Hematopoietic multipotent progenitor cell treated with erythropoietin and hydrocortisone succinate and interleukin-3 and kit ligand, for 4 days (in vitro differentiated cells): ENCODE data around the gene CCDC34.
"Not testable (repeated sequence)": the region's sequence is repeated elsewhere in the genome, so short reads cannot be mapped to it uniquely, and the experiment has no call there.

ENCODE experiments used
- DNase-seq: peaks from one replicate; pipeline ENCODE4 v3.0.0-alpha.2; 2015

Gene CCDC34

DNA sequence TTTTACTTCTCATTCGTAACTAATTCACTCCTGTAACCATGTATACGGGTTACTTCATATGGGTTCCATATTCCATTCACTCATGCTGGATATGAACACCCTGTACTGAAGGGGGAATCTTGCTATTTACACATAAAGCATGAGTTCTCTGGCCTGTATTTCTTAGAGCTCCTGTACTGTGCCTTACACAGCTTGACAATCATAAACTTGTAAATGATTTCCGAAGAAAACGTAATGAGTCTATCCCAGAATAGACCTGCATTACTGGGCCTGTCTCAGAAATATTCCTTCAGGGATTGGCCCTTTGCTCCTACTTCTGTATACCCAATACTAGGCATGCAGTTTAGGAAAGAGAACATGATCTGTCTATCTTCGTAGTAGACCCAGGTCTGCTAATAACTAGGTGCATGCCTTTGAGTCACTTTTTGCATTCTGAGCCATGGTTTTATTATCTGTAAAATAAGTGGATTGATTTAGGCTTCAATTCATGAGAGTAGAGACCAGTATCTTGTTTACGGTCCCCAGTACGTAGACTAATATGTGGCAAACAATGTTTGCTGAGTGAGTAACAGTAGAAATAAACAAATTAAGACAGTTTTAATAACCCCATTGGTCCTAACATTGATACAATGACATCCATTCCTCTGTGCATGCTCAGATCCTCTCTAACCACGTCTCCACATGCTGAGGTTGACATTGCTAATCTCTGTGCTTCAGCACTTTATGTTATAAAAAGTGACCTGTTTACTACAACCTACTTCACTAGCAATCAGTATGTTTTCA is 1.2 kb downstream of the CCDC34 start:
- no peak for DNase-seq

DNA sequence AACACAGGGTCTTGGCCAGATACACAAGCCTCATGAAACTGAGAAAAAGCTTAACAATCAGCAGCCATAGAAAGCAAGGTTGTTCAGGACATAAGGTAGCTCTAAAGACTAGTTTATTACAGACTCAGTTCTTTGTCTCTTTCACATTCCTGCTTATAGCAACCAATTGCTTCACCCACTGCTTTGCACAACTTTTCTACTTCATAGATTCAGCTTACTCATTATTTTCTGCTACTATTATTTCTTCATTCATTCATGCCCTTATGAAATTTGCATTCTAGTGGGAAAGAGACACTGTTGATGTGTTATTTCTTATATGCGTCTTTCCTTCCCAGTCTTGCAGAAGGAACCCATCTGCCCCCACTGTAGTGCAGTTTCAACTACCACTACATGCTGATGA is 4.7 kb downstream of the CCDC34 start:
- DNase-seq: no peak

DNA sequence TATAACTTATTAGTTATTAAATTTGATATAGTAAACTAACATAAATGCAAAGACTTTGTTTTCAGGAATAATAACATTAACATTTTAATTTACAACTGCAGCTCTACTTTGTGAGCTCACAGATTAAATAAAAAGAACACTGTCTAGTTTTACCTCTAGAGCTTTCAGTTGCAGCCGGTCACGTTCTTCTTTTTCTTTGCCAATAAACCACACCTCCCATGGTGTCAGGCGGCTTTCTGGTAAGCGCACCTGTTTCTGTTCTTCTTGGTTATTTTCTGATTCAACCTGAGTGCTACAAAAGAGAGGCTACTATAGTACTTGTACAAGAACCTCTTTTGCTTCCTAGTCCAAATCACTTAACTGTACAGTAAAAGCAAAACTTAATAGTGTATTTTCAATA is 5.8 kb downstream of the CCDC34 start:
- no peak for DNase-seq

DNA sequence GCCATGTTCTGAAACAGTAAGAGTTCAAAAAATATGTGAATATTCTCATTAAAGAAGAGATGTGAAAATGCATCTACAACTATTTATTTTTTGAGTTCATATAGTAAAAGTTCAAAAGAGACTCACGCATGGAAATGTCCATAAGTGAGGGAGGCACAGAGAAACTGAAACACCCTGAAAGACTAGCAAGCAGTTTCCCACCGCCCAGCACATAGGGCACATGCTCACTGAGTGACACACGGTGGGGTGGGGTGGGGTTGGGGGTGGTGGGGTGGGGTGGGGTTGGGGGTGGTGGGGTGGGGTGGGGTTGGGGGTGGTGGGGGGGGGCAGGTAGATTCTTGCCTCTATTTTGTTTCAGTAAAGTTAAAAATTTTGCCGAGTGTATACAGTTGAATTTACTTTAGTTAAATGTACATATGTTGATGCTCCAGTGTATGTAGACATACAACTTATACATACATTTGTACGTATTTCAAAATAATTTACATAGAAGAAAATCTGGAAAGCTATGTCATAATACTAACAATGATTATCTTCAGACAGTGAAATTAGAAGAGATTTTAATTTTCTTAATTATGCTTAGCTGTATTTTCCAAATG is 6.3 kb downstream of the CCDC34 start:
- DNase-seq: no peak

DNA sequence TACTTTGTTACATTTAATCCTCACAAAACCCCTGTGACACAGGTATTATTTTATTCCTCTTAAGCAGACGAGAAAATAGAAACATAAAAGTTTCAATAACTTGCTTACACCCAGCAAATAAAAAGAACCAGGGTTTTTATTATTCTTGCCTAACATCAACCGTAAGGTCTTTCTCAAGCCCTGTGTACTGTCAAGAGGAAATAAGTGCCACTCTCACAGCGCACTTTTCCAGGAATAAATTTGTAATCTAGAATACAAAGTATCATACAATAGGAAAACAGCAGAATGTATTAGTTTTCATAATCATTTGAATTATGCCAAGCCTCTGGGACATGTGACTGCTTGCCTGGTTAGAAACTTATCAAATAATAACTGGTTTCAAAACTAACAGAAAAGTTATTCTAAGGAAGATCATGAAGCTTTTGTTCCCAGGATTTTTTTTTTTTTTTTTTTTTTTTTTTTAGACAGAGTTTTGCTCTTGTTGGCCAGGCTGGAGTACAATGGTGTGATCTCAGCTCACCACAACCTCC is 7.4 kb downstream of the CCDC34 start:
- peak; percentile 29 for DNase-seq

DNA sequence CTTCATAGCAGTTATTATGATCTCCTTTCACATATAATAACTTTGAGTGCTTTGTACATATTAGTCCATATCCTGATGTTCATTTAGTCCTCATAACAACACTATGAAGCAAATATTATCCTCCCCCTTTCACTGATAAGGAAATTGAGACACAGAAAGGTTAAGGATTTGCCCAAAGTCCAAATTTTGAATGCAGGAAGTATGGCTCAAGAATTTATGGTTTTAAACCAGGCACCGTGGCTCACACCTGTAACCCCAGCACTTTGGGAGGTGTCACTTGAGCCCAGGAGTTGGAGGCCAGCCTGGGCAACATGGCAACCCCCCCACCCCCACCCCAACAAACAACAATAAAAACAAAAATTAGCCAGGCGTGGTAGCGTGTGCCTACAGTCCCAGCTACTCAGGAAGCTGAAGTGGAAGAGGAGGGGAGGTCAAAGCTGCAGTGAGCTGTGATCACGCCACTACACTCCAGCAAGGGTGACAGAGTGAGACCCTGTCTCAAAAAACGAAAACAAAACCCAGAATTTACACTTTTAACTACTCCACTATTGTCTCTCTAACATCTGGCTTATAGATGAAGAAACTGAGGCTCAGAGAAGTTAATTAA is 8.6 kb downstream of the CCDC34 start:
- DNase-seq: no peak

DNA sequence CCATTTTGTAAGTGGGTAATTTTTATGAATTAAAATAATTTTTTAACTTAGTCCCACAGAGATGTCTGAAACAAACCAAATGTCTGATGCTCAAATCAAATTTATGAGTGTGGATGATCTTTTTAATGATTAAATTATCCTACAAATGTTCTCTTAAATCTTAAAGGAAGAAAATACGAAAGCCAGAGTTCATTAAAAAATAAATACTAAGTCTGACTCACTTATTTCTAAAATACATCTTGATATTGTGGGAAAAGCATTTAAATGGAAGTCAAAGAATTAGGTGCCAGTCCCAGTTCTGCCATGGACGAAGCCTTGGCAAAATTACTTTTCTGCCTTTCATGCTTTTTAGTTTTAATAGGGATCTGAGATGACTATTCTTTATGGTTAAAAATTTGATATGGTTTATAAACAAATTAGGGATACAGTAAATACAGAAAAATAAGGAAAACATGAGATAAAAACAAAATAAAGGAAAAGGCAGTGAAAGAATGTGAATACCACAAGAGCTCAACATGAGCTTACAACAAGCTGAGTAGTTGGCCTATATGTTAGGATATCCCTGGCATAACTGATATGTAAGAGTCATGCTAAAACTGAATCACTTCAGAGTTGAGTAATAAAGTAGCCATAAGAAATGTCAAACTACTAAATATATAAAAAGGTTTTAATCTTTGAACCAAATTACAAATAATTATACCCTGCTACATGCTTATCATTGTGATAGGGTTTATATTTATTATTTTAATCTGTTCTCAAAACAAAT is 9.2 kb downstream of the CCDC34 start:
- no peak for DNase-seq

DNA sequence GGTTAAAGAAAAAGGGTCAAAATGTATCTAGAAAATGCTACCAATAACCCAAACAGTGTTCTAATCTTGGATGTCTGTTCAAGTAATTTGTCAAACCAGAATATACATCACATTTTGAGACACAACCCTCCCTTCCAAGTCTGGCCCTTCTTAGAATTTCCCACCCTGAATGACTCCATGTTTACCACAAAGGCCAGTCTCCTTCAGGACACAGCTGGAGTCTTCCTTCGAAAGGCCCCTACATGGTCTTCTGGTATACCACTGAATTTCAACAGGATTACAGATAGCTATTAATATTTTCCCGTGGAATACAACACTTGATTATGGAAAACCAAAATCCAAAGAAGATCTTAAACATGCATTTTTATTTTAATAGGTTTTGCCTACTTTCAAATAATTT is 10.2 kb downstream of the CCDC34 start:
- DNase-seq: no peak

DNA sequence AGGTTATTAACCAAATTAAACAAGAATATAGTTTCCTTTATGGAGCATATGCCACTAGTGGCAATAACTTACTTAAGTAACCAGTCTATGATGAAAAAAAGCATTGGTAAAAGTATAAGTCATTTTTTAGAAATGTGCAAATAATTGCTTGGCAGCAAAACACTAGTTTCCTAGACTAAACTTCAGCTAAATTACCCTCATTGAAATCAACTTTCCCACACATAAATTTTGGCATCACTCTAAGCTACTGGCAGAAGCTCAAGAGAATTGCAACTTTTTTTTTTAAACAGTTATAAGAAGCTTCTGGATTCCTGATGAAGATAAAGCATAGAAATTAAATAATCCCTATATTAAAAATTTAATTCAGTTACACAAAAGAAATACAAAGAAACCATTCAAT is 12.5 kb downstream of the CCDC34 start:
- no peak for DNase-seq

DNA sequence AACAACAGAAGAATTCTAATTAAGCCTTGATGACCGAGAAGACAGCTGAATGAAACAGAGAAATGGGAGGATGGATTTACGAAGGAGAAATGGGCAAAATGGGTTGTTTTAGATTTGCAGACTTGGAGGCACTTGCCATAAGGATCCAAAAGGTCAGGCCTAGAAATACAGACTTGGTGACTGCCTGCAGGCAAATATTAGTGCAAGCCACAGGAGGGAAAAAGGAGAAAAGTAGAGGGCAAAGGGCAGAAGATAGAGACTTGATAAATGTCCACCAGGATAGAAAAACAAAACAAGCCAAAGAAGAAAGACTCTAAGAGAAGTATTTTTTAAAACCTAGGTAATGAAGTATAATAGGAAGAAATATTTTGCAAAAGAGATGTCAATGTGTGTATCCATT is 13.1 kb downstream of the CCDC34 start:
- DNase-seq: no peak

DNA sequence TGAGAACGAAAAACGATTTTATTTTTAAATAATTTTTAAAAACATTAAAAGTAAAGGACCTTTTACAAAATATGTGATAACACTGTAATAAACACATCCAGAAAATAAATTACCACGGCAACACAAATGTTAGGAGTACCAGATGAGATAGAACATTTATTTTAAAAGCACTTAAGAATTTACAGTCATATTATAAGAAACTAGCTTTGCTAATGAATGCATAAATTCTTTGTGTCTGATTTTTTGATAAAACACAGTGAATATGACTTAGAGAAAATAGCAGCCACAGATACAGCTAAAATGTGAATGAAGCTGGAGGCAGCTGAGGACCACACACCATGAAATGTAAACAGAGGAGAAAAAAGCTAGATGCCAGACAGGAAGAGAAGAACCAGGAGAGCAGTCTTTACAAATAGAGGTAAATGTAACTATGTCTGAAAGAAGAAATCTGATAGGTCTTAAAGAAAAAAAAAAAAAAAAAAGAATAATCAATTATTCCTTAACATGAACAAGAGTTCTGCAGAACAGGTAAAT is 14.6 kb downstream of the CCDC34 start:
- no peak for DNase-seq

DNA sequence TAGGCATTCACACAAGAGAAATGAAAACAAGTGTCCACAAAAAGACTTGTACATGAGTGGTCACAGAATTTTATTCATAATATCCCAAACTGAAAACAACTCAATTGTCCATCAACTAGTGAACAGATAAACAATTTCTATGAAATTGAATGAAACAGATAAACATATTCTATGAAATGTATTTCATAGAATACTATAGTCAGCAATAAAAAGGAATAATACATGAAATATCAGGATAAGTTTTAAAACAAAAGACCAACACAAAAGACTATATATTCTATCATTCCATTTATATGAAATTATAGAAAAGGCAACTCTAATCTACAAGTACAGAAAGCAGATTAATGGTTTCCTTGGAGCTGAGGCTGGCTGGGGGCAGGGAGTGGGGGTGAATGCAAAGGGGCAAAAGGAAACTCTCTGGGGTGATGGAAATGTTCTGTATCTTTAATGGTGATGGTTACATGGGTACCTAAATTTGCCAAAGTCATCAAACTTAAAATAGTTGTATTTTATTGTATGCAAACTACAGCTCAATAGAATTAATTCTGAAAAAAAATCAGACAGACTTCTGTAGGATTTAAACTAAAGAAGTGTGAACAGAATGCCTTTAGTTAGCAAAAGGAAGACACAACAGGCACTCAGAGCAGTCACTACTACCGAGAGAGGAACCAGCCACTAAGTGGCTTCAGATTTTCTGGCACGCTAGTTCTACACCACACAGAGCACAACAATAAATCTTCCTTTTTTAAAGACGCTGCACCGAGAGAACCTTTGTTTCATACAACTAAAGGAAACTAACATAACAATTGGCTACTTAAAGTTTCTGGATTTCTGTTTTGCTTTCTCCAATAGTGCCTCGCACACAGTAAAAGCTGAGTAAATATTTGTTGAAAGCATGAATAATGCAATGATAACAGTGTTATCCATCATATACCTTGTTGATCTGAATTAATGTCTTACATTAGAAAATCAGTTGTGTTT is 15.4 kb downstream of the CCDC34 start:
- DNase-seq: no peak

DNA sequence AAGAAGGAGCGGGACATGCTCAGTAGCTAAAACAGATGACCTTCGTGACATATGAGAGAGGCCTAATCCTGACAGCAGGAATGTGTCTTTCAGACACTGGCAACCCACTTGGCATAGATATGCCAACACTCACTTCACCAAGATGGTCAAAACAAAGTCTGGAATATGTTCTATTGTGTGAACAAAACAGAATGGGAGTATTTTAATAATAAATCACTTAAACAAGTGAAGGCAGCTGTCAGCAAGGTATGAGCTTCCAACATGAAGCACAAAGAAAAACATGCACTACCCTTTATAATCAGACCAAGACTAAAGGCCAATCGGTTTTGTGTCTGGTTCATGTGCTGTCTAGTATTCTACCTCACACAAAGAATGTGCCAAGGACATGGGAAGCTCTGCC is 23.1 kb downstream of the CCDC34 start:
- no peak for DNase-seq

DNA sequence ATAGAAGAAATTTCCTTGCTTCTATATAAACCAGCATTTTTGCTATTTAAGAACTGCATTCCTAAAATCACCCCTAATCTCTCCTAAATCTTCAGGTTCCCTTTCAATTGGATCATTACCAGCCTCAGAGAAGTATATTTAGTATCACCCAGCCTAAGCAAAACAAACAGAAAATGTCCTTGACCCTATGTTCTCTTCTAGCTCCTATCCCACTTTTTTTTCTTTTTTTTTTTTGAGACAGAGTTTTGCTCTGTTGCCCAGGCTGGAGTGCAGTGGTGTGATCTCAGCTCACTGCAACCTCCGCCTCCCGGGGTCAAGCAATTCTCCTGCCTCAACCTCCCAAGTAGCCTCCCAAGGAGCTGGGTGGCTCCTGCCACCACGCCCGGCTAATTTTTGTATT is 28.3 kb downstream of the CCDC34 start:
- DNase-seq: not testable (repeated sequence)

DNA sequence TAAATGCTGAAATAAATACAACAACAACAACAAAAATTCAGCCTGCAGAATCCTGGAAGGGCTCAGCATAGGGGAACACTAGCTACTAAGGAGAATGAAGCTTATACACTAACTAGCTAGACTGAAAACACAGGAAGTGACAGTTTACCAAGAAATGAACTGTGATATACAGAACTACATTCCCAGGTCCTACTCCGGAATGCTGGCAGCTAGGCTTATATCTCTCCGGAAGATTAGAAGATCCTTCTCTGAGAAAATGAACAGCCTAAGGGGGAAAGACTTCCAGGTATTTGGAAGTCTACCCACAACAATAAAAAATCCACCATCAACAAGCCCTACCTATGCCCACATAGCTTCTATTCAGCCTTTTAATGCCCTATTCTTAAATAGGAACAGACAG is 31.0 kb downstream of the CCDC34 start:
- no peak for DNase-seq

DNA sequence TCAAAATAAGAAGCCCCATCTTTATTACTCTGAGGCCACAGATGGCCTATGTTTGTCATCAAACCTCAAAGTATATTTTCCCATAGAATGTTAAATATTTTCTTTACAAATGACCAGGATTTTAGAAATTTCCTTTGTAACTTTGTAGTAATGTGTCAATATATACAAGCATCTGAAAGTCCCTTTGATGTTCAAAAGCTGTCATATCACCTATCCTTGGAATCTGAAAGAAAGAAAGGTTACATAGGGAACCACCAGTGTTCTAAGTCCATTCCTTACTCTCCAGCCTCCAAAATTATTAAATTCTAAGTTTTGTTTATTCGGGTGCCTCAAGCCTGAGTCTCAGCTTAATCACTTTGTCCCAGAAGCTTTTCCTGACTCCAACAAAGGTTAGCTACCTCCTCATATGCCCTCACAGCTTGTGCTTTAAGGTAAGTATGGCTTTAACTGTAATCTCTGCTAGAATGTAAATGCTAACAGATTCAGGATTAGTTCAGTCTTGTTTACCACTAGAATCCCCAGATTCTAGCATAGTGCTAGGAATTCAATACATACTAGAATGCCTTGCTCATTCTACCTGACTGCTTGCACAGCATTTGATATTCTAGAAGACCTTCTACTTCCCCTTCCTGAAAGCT is 32.3 kb downstream of the CCDC34 start:
- no peak for DNase-seq

DNA sequence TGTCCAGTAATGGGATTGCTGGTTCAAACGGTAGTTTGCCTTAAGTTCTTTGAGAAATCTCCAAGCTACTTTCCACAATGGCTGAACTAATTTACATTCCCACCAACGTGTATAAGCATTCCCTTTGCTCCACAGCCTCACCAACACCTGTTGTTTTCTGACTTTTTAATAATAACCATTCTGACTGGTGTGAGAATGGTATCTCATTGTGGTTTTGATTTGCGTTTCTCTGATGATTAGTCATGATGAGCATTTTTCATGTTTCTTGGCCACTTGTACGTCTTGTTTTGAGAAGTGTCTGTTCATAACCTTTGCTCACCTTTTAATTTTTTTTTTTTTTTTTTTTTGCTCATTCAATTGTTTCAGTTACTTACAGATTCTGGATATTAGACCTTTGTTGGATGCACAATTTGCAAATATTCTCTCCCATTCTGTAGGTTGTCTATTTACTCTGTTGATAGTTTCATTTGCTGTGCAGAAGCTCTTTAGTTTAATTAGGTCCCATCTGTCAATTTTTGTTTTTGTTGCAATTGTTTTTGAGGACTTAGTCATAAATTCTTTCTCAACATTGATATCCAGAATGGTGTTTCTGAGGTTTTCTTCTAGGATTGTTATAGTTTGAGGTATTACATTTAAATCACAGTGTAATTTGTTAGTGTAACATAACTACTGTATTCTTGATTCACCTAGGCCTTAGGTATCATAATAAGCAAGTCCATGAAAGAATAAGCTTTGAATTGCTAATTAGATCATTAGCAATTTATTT is 33.0 kb downstream of the CCDC34 start:
- DNase-seq: no peak

DNA sequence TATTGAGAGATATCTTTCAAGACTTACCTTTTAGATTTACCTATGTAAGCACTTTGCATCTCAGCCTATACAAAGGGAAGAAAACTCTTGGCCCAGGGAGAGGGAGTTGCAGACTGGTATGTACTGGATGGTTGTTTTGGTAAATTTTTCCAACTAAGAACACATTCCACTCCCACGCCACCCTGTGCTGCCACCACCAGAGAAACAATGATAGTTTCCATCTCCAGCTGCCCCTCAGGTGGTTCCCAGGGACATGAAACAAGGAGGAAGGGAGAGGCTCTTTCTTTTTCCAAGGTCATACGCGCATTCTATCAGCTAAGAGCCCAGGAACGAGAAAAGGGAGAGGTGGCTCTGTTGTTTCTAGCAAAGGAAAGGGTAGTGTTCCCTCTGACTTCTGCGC is 34.4 kb downstream of the CCDC34 start:
- no peak for DNase-seq

DNA sequence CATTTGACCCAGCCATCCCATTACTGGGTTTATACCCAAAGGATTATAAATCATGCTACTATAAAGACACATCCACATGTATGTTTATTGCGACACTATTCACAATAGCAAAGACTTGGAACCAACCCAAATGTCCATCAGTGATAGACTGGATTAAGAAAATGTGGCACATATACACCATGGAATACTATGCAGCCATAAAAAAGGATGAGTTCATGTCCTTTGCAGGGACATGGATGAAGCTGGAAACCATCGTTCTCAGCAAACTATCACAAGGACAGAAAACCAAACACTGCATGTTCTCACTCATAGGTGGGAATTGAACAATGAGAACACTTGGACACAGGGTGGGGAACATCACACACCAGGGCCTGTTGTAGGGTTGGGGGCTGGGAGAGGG is 36.0 kb downstream of the CCDC34 start:
- not testable (repeated sequence) for DNase-seq

DNA sequence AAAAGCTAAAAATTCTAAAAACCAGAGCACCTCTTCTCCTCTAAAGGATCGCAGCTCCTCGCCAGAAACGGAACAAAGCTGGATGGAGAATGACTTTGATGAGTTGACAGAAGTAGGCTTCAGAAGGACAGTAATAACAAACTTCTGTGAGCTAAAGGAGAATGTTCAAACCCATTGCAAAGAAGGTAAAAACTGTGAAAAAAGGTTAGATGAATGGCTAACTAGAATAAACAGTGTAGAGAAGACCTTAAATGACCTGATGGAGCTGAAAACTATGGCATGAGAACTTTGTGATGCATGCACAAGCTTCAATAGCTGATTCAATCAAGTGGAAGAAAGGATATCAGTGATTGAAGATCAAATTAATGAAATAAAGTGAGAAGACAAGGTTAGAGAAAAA is 40.8 kb downstream of the CCDC34 start:
- DNase-seq: not testable (repeated sequence)

DNA sequence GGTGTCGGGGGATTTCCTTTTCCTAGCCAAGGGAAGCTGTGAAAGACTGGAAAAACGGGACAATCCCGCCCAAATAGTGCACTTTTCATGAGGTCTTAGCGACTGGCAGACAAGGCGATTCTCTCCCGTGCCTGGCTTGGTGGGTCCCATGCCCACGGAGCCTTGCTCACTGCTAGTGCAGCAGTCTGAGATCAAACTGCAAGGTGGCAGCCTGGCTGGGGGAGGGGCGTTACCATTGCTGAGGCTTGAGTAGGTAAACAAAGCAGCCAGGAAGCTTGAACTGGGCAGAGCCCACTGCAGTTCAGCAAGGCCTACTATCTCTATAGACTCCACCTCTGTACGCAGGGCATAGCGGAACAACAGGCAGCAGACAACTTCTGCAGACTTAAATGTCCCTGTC is 41.7 kb downstream of the CCDC34 start:
- not testable (repeated sequence) for DNase-seq
